Neural cell (in vitro differentiated cells): Measurements from ENCODE around the gene PGM5. TPM values are rescaled to one million over a fixed set of nuclear protein-coding genes. Genes with fewer than 3 reads are reported as not detected.

Source experiments
- H2AFZ ChIP-seq: fragments of 200-600, 300-800 bp; sonication (generic), shearing (Covaris generic); 2 replicates; pipeline ENCODE4 v1.6.0; 2014; ENCODE audit warnings: low read depth, mild to moderate bottlenecking, antibody characterized with exemption, low read length, moderate library complexity
- H3F3A ChIP-seq: fragments of 200-600 bp; shearing (Covaris generic); 2 replicates; pipeline ENCODE4 v1.6.1; 2016; ENCODE audit warnings: mild to moderate bottlenecking, moderate library complexity, mixed read lengths, antibody characterized with exemption, low read length; ENCODE audit not compliant: insufficient read depth, poor library complexity, severe bottlenecking
- H3K27ac ChIP-seq: fragments of 200-600, 300-800 bp; sonication (generic), shearing (Covaris generic); 2 replicates; pipeline ENCODE4 v1.5.1; 2014; ENCODE audit warnings: mild to moderate bottlenecking, low read length, moderate library complexity
- H3K27me3 ChIP-seq: fragments of 300-800, 200-600 bp; sonication (generic), shearing (Covaris generic); 2 replicates; pipeline ENCODE4 v1.6.0; 2014; ENCODE audit warnings: mild to moderate bottlenecking, low read depth, low read length, moderate library complexity; ENCODE audit not compliant: insufficient read depth
- H3K36me3 ChIP-seq: fragments of 300-800, 200-600 bp; sonication (generic), shearing (Covaris generic); 2 replicates; pipeline ENCODE4 v1.5.1; 2014; ENCODE audit warnings: mild to moderate bottlenecking, antibody characterized with exemption, low read length, moderate library complexity; ENCODE audit not compliant: insufficient read depth
- H3K4me2 ChIP-seq: fragments of 300-800, 200-600 bp; sonication (generic), shearing (Covaris generic); 2 replicates; pipeline ENCODE4 v1.6.0; 2014; ENCODE audit warnings: mild to moderate bottlenecking, low read length
- H3K4me3 ChIP-seq: fragments of 300-800, 200-600 bp; sonication (generic), shearing (Covaris generic); 2 replicates; pipeline ENCODE4 v1.5.1; 2014; ENCODE audit warnings: mild to moderate bottlenecking, low read length, moderate library complexity
- H3K79me2 ChIP-seq: fragments of 200-600 bp; shearing (Covaris generic); replicated peaks from 2 replicates; pipeline ENCODE4 v1.6.0; 2014; ENCODE audit warnings: mild to moderate bottlenecking, low read length, moderate library complexity; ENCODE audit not compliant: insufficient read depth
- H3K9ac ChIP-seq: fragments of 300-800, 200-600 bp; sonication (generic), shearing (Covaris generic); 2 replicates; pipeline ENCODE4 v1.6.1; 2016; ENCODE audit warnings: mild to moderate bottlenecking, low read length, mixed read lengths
- H3K9me2 ChIP-seq: fragments of 200-600 bp; shearing (Covaris generic); 2 replicates; pipeline ENCODE4 v1.6.1; 2016; ENCODE audit warnings: mild to moderate bottlenecking, low read length, mixed read lengths; ENCODE audit not compliant: insufficient read depth
- H3K9me3 ChIP-seq: fragments of 200-600, 300-800 bp; sonication (generic), shearing (Covaris generic); 2 replicates; pipeline ENCODE4 v1.6.1; 2016; ENCODE audit warnings: mild to moderate bottlenecking, mixed run types, low read length, moderate library complexity, mixed read lengths
- H4K20me1 ChIP-seq: fragments of 200-600 bp; shearing (Covaris generic); 2 replicates; pipeline ENCODE4 v1.6.1; 2016; ENCODE audit warnings: mild to moderate bottlenecking, mixed run types; ENCODE audit not compliant: insufficient read depth
- CTCF ChIP-seq: fragments of 450-650 bp; IDR thresholded peaks from 2 replicates; pipeline ENCODE4 v1.5.1; 2014; ENCODE audit warnings: antibody characterized with exemption, mild to moderate bottlenecking, moderate library complexity; ENCODE audit not compliant: poor library complexity, severe bottlenecking
- EP300 ChIP-seq: fragments of 450-650 bp; conservative IDR thresholded peaks from 2 replicates; pipeline ENCODE4 v1.6.1; 2014; ENCODE audit warnings: antibody characterized with exemption, mild to moderate bottlenecking, moderate library complexity; ENCODE audit not compliant: poor library complexity, severe bottlenecking
- EZH2 ChIP-seq: fragments of 200-600, 300-800 bp; shearing (Covaris generic), sonication (generic); IDR thresholded peaks from 2 replicates; pipeline ENCODE4 v1.6.1; 2014; ENCODE audit warnings: antibody characterized with exemption, low read length, borderline replicate concordance, mild to moderate bottlenecking; ENCODE audit not compliant: insufficient read depth, poor library complexity, severe bottlenecking
- MXI1 ChIP-seq: fragments of 450-650 bp; conservative IDR thresholded peaks from 2 replicates; pipeline ENCODE4 v1.6.1; 2014; ENCODE audit warnings: antibody characterized with exemption, mild to moderate bottlenecking; ENCODE audit not compliant: poor library complexity, severe bottlenecking
- POLR2AphosphoS5 ChIP-seq: IDR thresholded peaks from 2 replicates; pipeline ENCODE4 v1.6.1; 2012
- RAD21 ChIP-seq: fragments of 450-650 bp; conservative IDR thresholded peaks from 2 replicates; pipeline ENCODE4 v1.6.1; 2014; ENCODE audit warnings: antibody characterized with exemption, mild to moderate bottlenecking, moderate library complexity
- REST ChIP-seq: IDR thresholded peaks from 2 replicates; pipeline ENCODE4 v1.6.1; 2012; ENCODE audit warnings: borderline replicate concordance
- SMC3 ChIP-seq: fragments of 450-650 bp; conservative IDR thresholded peaks from 2 replicates; pipeline ENCODE4 v1.6.1; 2014; ENCODE audit warnings: antibody characterized with exemption, mild to moderate bottlenecking, moderate library complexity; ENCODE audit not compliant: poor library complexity
- TAF1 ChIP-seq: IDR thresholded peaks from 2 replicates; pipeline ENCODE4 v1.6.1; 2012; ENCODE audit warnings: low read depth
- polyA plus RNA-seq: library from polyadenylated mRNA; depleted of rRNA; stranded (reverse); fragments of >200 nt; gene quantifications from 2 replicates; pipeline ENCODE4 v1.2.3, GENCODE V29; 2014

PGM5 gene
- polyA plus RNA-seq, 1 donor from 2014 or later, result not detected

DNA sequence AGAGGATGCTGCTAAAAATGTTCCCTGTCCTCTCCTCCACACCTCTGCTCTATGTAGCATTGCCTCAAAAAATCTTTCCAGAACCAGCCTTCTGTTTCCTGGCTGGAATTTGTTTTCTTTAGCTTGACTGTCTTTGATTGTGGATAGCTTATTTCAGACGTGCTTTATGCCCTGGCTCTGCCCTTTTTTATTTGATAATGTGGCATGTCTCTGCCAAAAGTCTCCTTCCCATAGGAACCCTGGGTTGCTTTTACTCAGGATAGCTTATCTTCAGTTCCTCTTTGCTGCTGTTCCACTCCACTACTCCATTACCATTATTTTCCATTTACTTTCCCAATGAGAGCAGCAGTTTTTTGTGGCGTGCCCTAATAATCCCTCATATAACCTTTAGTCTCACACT is 185.2 kb downstream of the PGM5 start:
- Histone ChIP-seq H3K9me3 (no peaks in the 10 kb centered on the region), H3K9ac (no peak overlapping the region), H3F3A (no peaks in the 10 kb centered on the region), H3K4me3 (no peak overlapping the region), H2AFZ (no peak overlapping the region), H3K36me3 (no peaks in the 10 kb centered on the region), H3K27ac (no peak overlapping the region), H3K27me3 (no peaks in the 10 kb centered on the region), H3K79me2 (no peaks in the 10 kb centered on the region), H4K20me1 (no peaks in the 10 kb centered on the region), H3K9me2 (no peaks in the 10 kb centered on the region), H3K4me2 (no peak overlapping the region)
- no peak for TF ChIP-seq EP300
- no peak for TF ChIP-seq MXI1
- no peak for TF ChIP-seq SMC3
- TF ChIP-seq TAF1, result no peak
- no peak for TF ChIP-seq POLR2AphosphoS5
- TF ChIP-seq REST, result no peak
- TF ChIP-seq CTCF, result no peak
- no peak for TF ChIP-seq RAD21

DNA sequence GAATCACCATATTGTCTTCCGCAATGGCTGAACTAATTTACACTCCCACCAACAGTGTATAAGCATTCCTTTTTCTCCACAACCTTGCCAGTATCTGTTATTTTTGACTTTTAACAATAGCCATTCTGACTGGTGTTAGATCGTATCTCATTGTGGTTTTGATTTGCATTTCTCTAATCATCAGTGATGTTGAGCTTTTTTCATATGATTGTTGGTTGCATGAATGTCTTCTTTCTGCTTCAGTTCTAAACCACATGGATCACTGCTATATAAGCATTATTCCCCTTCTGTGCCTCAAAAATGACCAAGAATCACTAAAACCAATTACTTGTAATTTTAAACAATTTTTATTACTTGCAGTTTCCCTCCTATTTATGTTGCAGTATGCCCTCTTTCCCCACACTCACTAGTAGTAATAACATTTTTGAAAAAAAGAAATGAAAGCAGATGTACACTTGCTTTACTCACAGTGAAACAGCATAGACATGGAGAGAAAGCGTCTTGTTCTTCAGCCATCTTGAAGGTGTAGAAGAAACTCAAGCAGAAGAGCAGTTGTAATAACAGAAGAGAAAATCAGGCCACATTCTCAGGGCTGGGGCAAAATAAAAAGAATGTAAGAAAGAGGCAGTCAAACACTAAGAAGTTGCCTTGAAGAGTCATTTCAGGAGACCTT is 188.8 kb downstream of the PGM5 start:
- Histone ChIP-seq H3K9me3 (no peaks in the 10 kb centered on the region), H3K27ac (no peak overlapping the region), H4K20me1 (no peaks in the 10 kb centered on the region), H3K4me3 (no peak overlapping the region), H3K9ac (no peak overlapping the region), H3K4me2 (no peak overlapping the region), H3K27me3 (no peaks in the 10 kb centered on the region), H3F3A (no peaks in the 10 kb centered on the region), H3K9me2 (no peaks in the 10 kb centered on the region), H3K36me3 (no peaks in the 10 kb centered on the region), H3K79me2 (no peaks in the 10 kb centered on the region), H2AFZ (no peak overlapping the region)
- TF ChIP-seq EP300 (no peak), TAF1 (no peak), SMC3 (no peak), POLR2AphosphoS5 (no peak), CTCF (no peak), REST (no peak), EZH2 (no peak), MXI1 (no peak), RAD21 (no peak)
